ENCODE results near the gene TTLL12. TPM values are rescaled to one million over a fixed set of nuclear protein-coding genes. Genes with fewer than 3 reads are reported as not detected.
A peak's percentile ranks its signal among the peaks of the same experiment; 100 is the strongest.

The TTLL12 gene
- total and polyA plus RNA-seq, 4 experiments from 2014 or later = 20.8 to 29.6 (median 28.6) TPM

DNA sequence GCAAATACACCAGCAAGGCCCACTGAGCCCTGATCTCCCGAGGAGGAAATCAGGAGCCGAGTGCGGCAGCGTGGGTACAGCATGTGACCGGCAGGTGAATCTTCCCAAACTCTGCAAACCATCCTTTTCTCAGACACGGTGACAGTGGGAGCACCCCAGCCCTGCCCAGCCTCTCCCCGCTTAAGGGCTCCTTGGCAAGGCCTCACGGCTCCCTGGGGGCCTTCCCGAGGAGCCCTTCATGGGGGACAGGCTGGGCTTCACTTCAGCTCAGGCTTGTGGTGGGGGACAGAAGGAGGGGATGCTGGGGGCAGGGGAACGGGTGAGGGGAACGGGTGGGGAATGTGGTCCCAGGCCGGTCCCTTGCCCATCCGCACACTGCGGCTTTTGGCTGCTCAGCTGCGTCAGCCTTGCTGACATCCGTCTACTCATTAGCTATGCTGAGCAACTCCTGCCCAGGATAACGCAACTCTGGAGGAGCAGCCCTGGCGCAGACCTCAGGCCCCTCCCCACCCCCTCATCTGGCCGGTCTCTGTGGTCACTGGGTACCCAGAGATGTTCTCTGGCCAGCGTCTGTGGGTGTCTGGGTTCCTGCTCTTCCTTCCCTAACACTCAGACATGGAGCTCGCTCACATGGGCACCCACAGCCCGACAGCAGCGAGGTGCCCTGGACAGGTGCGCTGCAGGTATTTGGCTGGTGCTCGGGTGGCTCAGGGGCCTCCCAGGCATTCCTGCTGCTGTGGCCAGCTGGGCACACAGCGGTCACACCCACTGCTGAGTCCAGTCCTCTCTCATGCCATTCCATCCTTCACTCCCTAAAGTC is 22.0 kb upstream of the TTLL12 start:
- Histone ChIP-seq H3K27me3 (ENCODE audit: insufficient read depth, low read length) (no peaks in the 10 kb centered on the region), H3K4me3 (ENCODE audit: low read length in 2 of 2) (no peak overlapping the region), H3K9me3 (ENCODE audit: control insufficient read depth in 1 of 2, low read length in 2 of 2) (no peaks in the 10 kb centered on the region), H3K36me3 (ENCODE audit: insufficient read depth, low read length) (no peaks in the 10 kb centered on the region), H3K4me1 (ENCODE audit: insufficient read depth, low read length) (peaks cover 22% of the 10 kb centered on the region), H3K27ac (ENCODE audit: low read depth, low read length) (no peak overlapping the region)
- DNase-seq = no peak
- Mint-ChIP-seq H3K9me3 (no peaks in the 10 kb centered on the region), H3K4me3 (no peak overlapping the region), H3K36me3 (no peaks in the 10 kb centered on the region), H3K4me1 (peaks cover 2 to 9% (median 6%) of the 10 kb centered on the region in 4 donors), H3K27me3 (no peaks in the 10 kb centered on the region), H3K27ac (no peak overlapping the region)
- POLR2A ChIA-PET (ENCODE audit: partially characterized antibody) = interaction anchor here (0.9 kb wide), 1 partner anchor 22 kb away, joined by 3 read pairs; no protein-coding TSS in a partner anchor
- CTCF ChIA-PET (ENCODE audit: partially characterized antibody) = no interaction called here
- intact Hi-C loops (cut with micrococcal nuclease) = no loop called here

DNA sequence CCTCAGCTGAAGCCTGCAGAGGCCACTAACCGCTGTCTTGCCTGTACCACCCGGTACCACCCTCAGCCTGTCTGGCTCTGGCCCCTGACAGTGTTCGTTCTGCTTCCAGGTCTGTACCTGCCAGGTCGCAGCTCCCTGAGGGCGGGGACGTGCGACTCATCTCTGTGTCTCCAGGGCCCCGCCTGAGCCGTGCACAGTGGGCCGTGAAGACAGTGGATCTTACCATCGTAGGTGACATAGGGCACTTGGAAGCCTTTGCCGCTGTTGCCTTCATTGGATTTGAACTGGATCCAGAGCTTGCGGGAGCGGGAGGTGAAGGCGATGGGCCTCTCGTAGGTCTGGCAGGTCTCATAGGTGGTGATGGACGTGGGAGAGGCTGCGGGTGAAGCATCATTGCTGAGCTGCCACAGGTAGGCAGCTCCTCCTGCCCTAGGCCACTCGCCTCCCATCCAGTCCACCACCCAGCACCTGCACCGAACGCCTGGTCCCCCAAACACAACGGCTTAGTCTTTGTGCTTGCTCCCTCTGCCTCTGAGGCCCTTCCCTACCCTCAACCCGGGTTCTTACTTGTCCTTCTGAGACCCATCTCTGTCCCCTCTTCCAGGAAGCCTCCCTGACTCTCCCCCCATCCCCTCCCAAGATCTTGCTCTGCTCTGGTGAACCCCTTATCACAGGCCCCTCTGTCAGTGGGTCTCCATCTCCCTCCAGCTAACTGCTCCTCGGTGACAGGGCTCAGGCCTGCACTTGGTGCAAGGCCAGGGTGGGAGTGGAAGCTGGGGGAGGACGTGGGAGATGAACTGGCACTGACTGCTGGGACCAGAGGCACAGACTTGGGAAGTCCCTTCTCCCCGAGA is 21.1 kb upstream of the TTLL12 start:
- H3K4me3 Mint-ChIP-seq = no peak overlapping the region

DNA sequence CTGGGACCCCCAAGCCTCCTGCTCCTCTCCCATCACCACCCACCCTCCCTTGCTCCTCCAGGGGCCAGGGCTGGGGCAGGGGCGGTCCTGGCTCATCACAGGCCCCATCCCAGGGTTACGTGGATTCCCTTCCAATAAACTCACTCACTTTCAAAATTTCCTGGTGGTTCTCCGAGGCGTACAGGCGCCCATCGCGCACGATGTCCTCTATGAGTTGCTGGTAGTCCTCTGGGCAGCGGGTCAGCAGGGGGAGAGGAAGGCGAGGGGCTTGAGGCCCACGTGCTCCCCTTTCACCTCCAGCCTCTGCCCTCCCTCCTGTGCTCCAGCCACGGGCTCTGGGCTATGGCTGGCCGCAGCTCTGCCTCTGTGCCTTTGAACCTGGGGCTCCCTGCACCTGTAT is 20.5 kb upstream of the TTLL12 start:
- Histone ChIP-seq H3K27ac (ENCODE audit: low read depth, low read length) (no peak overlapping the region), H3K36me3 (ENCODE audit: insufficient read depth, low read length) (no peaks in the 10 kb centered on the region), H3K27me3 (ENCODE audit: insufficient read depth, low read length) (no peaks in the 10 kb centered on the region), H3K4me3 (ENCODE audit: low read length in 2 of 2) (no peak overlapping the region), H3K4me1 (ENCODE audit: insufficient read depth, low read length) (peaks cover 22% of the 10 kb centered on the region), H3K9me3 (ENCODE audit: control insufficient read depth in 1 of 2, low read length in 2 of 2) (no peaks in the 10 kb centered on the region)
- H3K4me3 Mint-ChIP-seq = no peak overlapping the region
- H3K36me3 Mint-ChIP-seq = no peaks in the 10 kb centered on the region
- CTCF ChIA-PET (ENCODE audit: partially characterized antibody) = no interaction called here
- H3K27ac Mint-ChIP-seq = no peak overlapping the region
- H3K27me3 Mint-ChIP-seq = no peaks in the 10 kb centered on the region
- no peak for DNase-seq
- intact Hi-C loops (cut with micrococcal nuclease) = no loop called here
- POLR2A ChIA-PET (ENCODE audit: partially characterized antibody) = no interaction called here
- H3K9me3 Mint-ChIP-seq = no peaks in the 10 kb centered on the region
- peaks cover 2 to 13% (median 6%) of the 10 kb centered on the region in 4 donors for H3K4me1 Mint-ChIP-seq

More for the DNA sequence above, 21.1 kb upstream of the TTLL12 start:
- no peak overlapping the region for H3K4me3 ChIP-seq (ENCODE audit: low read length in 2 of 2)
- no peak for DNase-seq
- POLR2A ChIA-PET (ENCODE audit: partially characterized antibody) = no interaction called here
- no peaks in the 10 kb centered on the region for H3K9me3 ChIP-seq (ENCODE audit: control insufficient read depth in 1 of 2, low read length in 2 of 2)
- H3K27ac ChIP-seq (ENCODE audit: low read depth, low read length) = no peak overlapping the region
- H3K27me3 Mint-ChIP-seq = no peaks in the 10 kb centered on the region
- no peaks in the 10 kb centered on the region for H3K36me3 Mint-ChIP-seq
- no peaks in the 10 kb centered on the region for H3K27me3 ChIP-seq (ENCODE audit: insufficient read depth, low read length)
- CTCF ChIA-PET (ENCODE audit: partially characterized antibody) = no interaction called here
- intact Hi-C loops (cut with micrococcal nuclease) = no loop called here
- no peaks in the 10 kb centered on the region for H3K9me3 Mint-ChIP-seq
- H3K27ac Mint-ChIP-seq = peak overlapping the region in 1 of 7 donors; percentile 27
- H3K36me3 ChIP-seq (ENCODE audit: insufficient read depth, low read length) = no peaks in the 10 kb centered on the region
- peaks cover 22% of the 10 kb centered on the region for H3K4me1 ChIP-seq (ENCODE audit: insufficient read depth, low read length)
- peaks cover 2 to 9% (median 6%) of the 10 kb centered on the region in 4 donors for H3K4me1 Mint-ChIP-seq

- Histone ChIP-seq H3K27ac (ENCODE audit: low read depth, low read length) (no peak overlapping the region), H3K36me3 (ENCODE audit: insufficient read depth, low read length) (no peaks in the 10 kb centered on the region), H3K27me3 (ENCODE audit: insufficient read depth, low read length) (no peaks in the 10 kb centered on the region), H3K9me3 (ENCODE audit: control insufficient read depth in 1 of 2, low read length in 2 of 2) (no peaks in the 10 kb centered on the region), H3K4me3 (ENCODE audit: low read length in 2 of 2) (no peak overlapping the region), H3K4me1 (ENCODE audit: insufficient read depth, low read length) (peaks cover 22% of the 10 kb centered on the region)
- peaks cover 2 to 13% (median 6%) of the 10 kb centered on the region in 4 donors for H3K4me1 Mint-ChIP-seq
- H3K36me3 Mint-ChIP-seq = no peaks in the 10 kb centered on the region
- no peaks in the 10 kb centered on the region for H3K27me3 Mint-ChIP-seq
- no peak for DNase-seq
- H3K4me3 Mint-ChIP-seq = peak overlapping the region in 1 of 8 donors; percentile 25
- POLR2A ChIA-PET (ENCODE audit: partially characterized antibody) = no interaction called here
- CTCF ChIA-PET (ENCODE audit: partially characterized antibody) = no interaction called here
- no peaks in the 10 kb centered on the region for H3K9me3 Mint-ChIP-seq
- intact Hi-C loops (cut with micrococcal nuclease) = no loop called here
- peak overlapping the region in 2 of 7 donors; percentile 27 to 48 for H3K27ac Mint-ChIP-seq
Measured at GRCh38 chr22:43206509-43207161, 19.7 kb upstream of the TTLL12 start.

- Mint-ChIP-seq H3K4me1 (peaks cover 2 to 13% (median 6%) of the 10 kb centered on the region in 4 donors), H3K27ac (peak overlapping the region in 3 of 7 donors; percentile 27 to 88 (median 81)), H3K9me3 (no peaks in the 10 kb centered on the region), H3K36me3 (no peaks in the 10 kb centered on the region), H3K4me3 (peak overlapping the region in 2 of 8 donors; percentile 4 to 25), H3K27me3 (no peaks in the 10 kb centered on the region)
- H3K4me1 ChIP-seq (ENCODE audit: insufficient read depth, low read length) = peaks cover 22% of the 10 kb centered on the region
- H3K9me3 ChIP-seq (ENCODE audit: control insufficient read depth in 1 of 2, low read length in 2 of 2) = no peaks in the 10 kb centered on the region
- no peak overlapping the region for H3K27ac ChIP-seq (ENCODE audit: low read depth, low read length)
- no peak overlapping the region for H3K4me3 ChIP-seq (ENCODE audit: low read length in 2 of 2)
- intact Hi-C loops (cut with micrococcal nuclease) = no loop called here
- ChIA-PET CTCF (ENCODE audit: partially characterized antibody) (no interaction called here), POLR2A (ENCODE audit: partially characterized antibody) (no interaction called here)
- H3K36me3 ChIP-seq (ENCODE audit: insufficient read depth, low read length) = no peaks in the 10 kb centered on the region
- peak in 2 of 5 donors; percentile 6 to 12 for DNase-seq
- H3K27me3 ChIP-seq (ENCODE audit: insufficient read depth, low read length) = no peaks in the 10 kb centered on the region
Measured at GRCh38 chr22:43205748-43206508, 19.0 kb upstream of the TTLL12 start.

GRCh38 chr22:43205261-43205691 is 18.3 kb upstream of the TTLL12 start:
- CTCF ChIA-PET (ENCODE audit: partially characterized antibody) = no interaction called here
- POLR2A ChIA-PET (ENCODE audit: partially characterized antibody) = no interaction called here
- H3K27ac ChIP-seq (ENCODE audit: low read depth, low read length) = no peak overlapping the region

More at GRCh38 chr22:43205261-43205691, 18.3 kb upstream of the TTLL12 start:
- Histone ChIP-seq H3K4me3 (ENCODE audit: low read length in 2 of 2) (no peak overlapping the region), H3K9me3 (ENCODE audit: control insufficient read depth in 1 of 2, low read length in 2 of 2) (no peaks in the 10 kb centered on the region), H3K36me3 (ENCODE audit: insufficient read depth, low read length) (no peaks in the 10 kb centered on the region), H3K27me3 (ENCODE audit: insufficient read depth, low read length) (no peaks in the 10 kb centered on the region), H3K4me1 (ENCODE audit: insufficient read depth, low read length) (peaks cover 22% of the 10 kb centered on the region)
- peaks cover 0 to 1% of the 10 kb centered on the region in 2 donors for H3K27me3 Mint-ChIP-seq
- intact Hi-C loops (cut with micrococcal nuclease) = no loop called here
- H3K36me3 Mint-ChIP-seq = no peaks in the 10 kb centered on the region
- no peak overlapping the region for H3K4me3 Mint-ChIP-seq
- H3K4me1 Mint-ChIP-seq = peaks cover 2 to 13% (median 6%) of the 10 kb centered on the region in 4 donors
- peak in 3 of 5 donors; percentile 8 to 10 (median 9) for DNase-seq
- H3K27ac Mint-ChIP-seq = peak overlapping the region in 1 of 7 donors; percentile 78
- H3K9me3 Mint-ChIP-seq = no peaks in the 10 kb centered on the region

Measured in CD4-positive, alpha-beta memory T cell (primary cell).